Neural cell (in vitro differentiated cells): Measurements from ENCODE around the gene NPIPA5.
"Not testable (repeated sequence)": the region's sequence is repeated elsewhere in the genome, so short reads cannot be mapped to it uniquely, and the experiment has no call there.

Source experiments
- CTCF ChIP-seq: fragments of 450-650 bp; IDR thresholded peaks from 2 replicates; pipeline ENCODE4 v1.5.1; 2014; ENCODE audit warnings: antibody characterized with exemption, mild to moderate bottlenecking, moderate library complexity; ENCODE audit not compliant: poor library complexity, severe bottlenecking
- EP300 ChIP-seq: fragments of 450-650 bp; conservative IDR thresholded peaks from 2 replicates; pipeline ENCODE4 v1.6.1; 2014; ENCODE audit warnings: antibody characterized with exemption, mild to moderate bottlenecking, moderate library complexity; ENCODE audit not compliant: poor library complexity, severe bottlenecking
- EZH2 ChIP-seq: fragments of 200-600, 300-800 bp; shearing (Covaris generic), sonication (generic); IDR thresholded peaks from 2 replicates; pipeline ENCODE4 v1.6.1; 2014; ENCODE audit warnings: antibody characterized with exemption, low read length, borderline replicate concordance, mild to moderate bottlenecking; ENCODE audit not compliant: insufficient read depth, poor library complexity, severe bottlenecking
- POLR2AphosphoS5 ChIP-seq: IDR thresholded peaks from 2 replicates; pipeline ENCODE4 v1.6.1; 2012
- RAD21 ChIP-seq: fragments of 450-650 bp; conservative IDR thresholded peaks from 2 replicates; pipeline ENCODE4 v1.6.1; 2014; ENCODE audit warnings: antibody characterized with exemption, mild to moderate bottlenecking, moderate library complexity
- SMC3 ChIP-seq: fragments of 450-650 bp; conservative IDR thresholded peaks from 2 replicates; pipeline ENCODE4 v1.6.1; 2014; ENCODE audit warnings: antibody characterized with exemption, mild to moderate bottlenecking, moderate library complexity; ENCODE audit not compliant: poor library complexity
- TAF1 ChIP-seq: IDR thresholded peaks from 2 replicates; pipeline ENCODE4 v1.6.1; 2012; ENCODE audit warnings: low read depth

- not testable (repeated sequence) for TF ChIP-seq CTCF, RAD21, POLR2AphosphoS5, SMC3, EZH2, EP300, TAF1
Observed at GRCh38 chr16:15338986-15339385, 39.1 kb downstream of the NPIPA5 start.
